GM18508 (cell line): ENCODE data around the gene ARL8A.
"Not testable (repeated sequence)": the region's sequence is repeated elsewhere in the genome, so short reads cannot be mapped to it uniquely, and the experiment has no call there.

Experiments
- ATAC-seq: cut with Tn5 transposase; IDR thresholded peaks from one replicate; pipeline ENCODE4 v1.9.1; 2021; ENCODE audit warnings: moderate number of reproducible peaks; ENCODE audit not compliant: insufficient read depth, unreplicated experiment

Gene ARL8A

DNA sequence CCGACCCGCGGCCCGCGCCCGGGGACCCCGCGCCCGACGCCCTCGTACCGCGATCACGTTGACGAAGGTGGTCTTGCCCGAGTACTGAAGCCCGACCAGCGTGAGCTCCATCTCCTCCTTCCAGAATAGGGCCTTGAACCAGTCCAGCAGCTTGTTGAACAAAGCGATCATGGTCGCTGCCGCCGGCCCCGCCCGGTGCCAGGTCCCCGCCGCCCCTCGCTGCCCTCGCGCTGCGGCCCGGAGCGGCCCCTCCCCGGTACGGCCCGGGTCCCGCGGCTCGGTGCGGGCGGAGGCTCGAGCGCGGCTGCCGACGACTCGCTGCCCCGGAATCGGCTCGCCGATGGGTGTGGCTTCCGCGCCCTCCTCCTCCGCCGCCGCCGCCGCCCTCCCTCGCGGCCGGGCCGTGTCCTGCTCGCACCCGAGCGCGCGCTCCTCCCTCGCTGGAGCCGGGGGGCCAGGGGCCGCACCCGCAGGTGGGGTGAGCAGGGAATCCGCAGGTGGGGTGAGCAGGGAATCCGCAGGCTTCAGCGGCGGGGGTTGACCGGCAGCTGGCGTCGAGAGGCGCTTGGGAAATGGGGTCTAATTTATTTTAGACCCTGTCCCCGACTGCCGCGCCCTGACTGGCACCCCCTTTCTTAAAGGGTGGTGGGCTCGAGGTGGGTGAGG, at the start of gene ARL8A:
TSS of gene ARL8A (minus strand) at position 336 of the 666 bp plus-strand sequence. CDS start at position 171, 165 bp downstream.
- ATAC-seq: no peak

DNA sequence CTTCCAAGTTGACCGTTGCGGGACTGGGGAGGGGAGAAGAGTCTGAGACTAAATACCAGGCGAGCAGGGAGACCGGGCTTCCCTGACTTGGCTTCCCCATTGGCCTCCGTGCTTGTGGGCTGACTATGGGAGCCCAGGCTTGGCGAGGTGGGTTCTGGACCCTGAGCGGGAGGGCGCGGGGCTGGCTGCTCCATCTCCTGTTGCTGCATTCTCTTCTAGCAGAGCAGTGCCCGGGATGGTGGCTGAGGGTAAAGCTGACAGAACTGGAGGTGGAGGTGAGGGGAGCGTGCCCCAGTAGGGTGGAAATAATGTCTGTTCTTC, 49.8 kb upstream of the ARL8A start:
- no peak for ATAC-seq

DNA sequence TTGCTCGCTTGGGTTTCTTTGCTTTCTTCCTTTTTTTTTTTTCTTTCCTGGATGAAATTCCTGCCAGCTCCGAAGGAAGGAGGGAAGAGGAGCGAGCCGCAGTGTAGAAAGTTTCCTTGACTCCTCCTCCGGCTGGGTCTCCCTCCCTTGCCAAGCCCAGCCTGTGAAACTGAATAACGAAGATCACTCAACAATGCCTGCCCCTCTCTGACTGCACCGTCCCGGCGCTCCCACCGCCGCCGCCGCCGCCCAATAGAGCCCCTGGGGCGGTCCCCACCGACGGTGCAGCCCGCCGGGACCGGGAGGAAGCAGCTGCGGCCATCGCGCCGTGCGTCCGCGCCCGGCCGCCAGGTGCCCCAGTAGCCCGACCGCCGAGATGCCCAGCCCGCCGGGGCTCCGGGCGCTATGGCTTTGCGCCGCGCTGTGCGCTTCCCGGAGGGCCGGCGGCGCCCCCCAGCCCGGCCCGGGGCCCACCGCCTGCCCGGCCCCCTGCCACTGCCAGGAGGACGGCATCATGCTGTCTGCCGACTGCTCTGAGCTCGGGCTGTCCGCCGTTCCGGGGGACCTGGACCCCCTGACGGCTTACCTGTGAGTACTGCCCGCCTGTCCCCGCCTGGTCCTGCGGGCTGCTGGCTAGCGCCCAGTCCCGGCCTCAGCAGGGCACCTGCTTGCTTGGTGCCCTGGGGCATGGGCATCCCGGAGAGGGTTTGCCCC, 49.2 kb upstream of the ARL8A start, which contains the start of gene LGR6:
TSS of gene LGR6 (plus strand) at position 186 of the 714 bp plus-strand sequence. CDS start at position 377, 191 bp downstream.
- no peak for ATAC-seq

DNA sequence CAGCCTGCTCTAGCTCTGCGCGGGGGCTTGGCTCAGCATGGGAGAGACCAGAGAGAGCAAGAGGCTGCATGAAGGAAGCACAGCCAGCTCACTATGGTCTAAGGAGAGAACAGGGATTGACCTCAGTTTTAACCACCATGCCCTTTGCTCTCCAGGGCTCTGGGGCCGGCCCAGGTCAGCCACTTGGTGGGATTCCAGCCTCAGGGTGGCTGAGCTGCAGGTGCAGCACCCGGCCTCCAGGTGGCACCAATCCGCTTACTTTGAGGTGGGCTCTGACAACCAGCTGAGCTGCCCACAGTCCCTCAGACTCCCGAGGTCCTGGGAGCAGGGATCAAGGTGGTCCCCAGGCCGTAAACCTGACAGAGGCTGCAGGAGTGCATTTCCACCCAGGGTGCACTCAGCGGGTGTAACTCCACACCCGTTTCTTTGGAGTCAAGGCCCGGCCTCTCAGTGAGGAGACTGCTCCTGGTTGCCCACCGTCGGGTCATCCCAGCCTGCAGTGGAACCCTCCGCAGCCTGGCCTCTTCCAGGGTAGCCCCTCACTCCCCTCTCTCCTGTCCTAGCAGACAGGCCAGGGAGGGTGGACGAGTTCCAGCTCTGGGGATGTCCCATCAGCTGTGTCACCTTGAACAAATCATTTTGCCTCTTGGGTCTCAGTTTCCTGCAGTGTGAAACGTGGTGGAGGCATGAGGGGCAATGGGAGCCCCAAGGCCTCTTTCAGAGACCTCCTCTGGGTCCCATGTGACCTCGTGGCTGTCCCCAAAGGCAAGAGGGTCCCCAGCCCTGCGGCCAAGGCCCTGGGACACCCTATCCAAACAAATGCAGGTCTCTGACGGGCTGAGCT, 48.5 kb upstream of the ARL8A start:
- no peak for ATAC-seq

DNA sequence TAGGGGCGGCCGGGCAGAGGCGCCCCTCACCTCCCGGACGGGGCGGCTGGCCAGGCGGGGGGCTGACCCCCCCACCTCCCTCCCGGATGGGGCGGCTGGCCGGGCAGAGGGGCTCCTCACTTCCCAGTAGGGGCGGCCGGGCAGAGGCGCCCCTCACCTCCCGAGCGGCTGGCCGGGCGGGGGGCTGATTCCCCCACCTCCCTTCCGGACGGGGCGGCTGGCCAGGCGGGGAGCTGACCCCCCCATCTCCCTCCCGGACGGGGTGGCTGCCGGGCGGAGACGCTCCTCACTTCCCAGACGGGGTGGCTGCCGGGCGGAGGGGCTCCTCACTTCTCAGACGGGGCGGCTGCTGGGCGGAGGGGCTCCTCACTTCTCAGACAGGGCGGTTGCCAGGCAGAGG, 46.9 kb upstream of the ARL8A start:
- not testable (repeated sequence) for ATAC-seq

DNA sequence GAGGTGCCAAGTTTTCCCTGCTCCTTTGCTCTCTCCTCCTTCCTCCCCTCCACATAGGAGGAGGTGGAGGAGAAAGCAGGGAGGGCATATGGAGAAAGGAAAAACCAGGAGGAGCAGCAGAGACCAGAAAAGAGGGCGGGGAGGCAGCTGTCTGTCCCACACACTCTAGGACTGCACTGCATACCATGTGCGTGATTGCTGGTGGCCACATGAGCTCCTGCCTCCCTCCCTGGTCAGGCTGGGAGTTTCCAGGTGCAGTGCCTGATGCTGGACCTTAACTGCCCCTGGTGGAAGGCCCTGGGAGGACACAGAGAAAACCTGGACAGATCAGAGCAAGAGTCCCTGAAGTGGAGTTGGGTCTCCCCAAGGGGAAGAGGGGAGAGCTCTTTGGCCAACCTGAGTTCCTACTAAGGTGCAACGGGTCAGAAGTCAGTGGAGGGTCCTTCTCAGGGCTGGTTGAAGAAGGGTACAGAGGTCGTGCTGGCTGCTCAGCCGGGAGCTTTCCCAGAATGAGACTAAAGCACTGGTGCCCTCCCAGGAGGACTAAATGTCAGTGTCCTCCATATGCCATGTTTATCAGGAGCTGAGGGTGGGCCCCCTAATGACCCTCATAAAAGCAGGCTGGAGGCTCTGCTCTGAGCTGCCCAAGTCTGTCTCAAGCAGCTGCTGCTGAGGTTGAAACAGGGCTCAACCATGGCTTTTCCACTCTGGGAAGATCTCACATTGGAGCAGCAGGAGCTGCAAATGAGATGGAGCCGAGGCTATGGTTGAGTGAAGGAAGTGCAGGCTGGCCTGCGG, 45.6 kb upstream of the ARL8A start:
- no peak for ATAC-seq

DNA sequence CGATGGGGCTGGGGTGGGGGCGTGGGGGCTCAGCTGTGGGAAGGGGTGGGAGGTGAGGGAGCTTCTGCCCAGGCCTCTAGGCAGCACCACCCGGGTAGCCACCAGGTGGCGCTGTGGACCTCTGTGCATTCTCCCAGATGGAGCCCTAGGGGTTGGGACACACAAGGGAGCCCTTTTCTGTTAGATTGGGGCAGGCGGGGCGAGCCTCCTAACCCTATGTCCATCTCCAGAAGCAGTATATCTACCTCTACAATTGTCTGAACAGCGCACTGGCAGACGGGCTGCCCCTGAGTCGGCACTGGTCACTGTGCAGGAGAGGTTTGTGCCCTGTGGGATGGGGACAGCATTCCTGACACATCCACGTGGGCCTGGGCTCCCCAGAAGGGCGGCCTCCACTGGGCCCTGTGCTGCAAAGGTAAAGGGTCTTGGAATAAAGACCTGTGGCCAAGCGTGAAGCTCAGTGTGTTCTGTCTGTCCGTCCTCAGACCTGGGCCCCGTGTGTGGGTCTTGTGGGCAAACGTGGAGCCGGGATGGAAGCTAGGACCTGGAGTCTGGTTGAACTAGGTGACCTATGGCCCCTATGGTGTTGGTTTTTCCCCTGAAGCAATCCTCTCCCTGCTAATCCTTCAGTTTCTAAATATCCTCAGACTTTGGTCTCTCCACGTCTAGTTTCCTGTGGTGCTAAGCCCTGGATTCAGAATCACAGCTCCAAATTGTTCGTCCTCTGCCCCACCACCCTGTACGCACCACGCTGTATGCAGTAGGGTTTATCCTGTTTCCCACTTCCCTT, 44.7 kb upstream of the ARL8A start:
- no peak for ATAC-seq

DNA sequence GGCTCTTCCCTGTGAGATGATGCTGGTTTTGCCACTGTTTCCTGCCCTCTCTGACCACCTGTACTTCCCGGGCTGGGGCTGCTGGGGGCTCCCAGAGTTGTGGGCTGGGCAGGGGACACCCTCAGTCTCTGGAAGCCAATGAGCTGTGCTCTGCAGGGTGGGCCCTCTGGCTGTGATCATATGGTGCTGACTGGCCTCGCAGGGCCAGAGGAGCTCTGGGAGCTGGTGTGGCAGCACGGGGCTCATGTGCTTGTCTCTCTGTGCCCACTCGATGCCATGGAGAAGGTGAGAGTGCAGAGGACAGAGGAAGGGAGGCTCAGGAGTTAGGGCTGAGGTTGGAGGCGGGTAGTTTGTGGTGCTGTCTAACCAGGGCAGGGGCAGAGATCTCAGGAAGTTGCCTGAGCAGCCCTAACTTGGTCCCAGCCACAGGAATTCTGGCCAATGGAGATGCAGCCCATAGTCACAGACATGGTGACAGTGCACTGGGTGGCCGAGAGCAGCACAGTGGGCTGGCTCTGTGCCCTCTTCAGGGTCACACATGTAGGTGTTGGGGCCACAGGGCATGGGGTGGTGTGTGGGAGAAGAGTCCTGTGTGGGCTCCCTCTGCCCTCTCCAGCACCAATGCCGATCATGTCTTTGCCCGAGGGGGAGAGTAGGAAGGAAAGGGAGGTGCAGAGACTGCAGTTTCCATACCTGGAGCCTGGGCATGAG, 43.3 kb upstream of the ARL8A start:
- ATAC-seq: no peak

DNA sequence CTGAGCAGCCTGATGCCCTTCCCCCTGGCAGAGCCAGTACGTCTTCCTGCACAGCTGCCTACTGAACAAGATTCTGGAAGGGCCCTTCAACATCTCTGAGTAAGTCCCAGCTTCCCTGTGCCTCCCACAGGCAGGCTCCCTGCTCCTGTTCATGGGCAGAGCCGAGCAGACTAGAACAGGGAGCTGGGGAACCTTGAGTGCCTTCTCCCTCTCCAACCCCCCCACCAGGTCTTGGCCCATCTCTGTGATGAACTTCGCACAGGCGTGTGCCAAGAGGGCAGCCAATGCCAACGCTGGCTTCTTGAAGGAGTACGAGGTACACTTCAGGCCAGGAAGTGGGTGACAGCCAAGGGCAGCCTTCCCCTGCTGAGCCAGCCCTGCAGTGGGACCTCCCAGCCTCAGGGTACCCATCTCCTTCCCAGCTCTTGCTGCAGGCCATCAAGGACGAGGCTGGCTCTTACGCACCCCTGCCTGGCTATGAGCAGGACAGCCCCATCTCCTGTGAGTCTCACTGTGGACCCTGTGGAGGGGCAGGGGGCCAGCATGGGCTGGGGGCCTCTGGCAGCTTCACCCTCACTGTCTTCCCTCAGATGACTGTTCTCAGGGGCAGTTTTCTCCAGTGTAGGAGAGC, 42.6 kb upstream of the ARL8A start:
- no peak for ATAC-seq

DNA sequence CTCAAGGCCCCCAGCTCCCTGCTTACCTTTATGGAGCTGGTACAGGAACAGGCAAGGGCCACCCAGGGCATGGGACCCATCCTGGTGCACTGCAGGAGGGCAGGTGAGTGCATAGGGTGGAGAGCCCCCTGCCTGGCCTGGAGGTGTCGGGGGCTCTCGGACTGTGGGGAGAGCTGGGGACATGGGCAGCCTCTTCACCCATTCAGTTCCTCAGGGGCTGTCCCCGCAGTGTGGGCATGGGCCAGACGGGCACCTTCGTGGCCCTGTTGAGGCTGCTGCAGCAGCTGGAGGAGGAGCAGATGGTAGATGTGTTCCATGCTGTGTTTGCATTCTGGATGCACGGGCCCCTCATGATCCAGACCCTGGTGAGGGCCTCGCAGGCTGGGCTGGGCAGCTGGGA, 41.8 kb upstream of the ARL8A start:
- ATAC-seq: no peak

DNA sequence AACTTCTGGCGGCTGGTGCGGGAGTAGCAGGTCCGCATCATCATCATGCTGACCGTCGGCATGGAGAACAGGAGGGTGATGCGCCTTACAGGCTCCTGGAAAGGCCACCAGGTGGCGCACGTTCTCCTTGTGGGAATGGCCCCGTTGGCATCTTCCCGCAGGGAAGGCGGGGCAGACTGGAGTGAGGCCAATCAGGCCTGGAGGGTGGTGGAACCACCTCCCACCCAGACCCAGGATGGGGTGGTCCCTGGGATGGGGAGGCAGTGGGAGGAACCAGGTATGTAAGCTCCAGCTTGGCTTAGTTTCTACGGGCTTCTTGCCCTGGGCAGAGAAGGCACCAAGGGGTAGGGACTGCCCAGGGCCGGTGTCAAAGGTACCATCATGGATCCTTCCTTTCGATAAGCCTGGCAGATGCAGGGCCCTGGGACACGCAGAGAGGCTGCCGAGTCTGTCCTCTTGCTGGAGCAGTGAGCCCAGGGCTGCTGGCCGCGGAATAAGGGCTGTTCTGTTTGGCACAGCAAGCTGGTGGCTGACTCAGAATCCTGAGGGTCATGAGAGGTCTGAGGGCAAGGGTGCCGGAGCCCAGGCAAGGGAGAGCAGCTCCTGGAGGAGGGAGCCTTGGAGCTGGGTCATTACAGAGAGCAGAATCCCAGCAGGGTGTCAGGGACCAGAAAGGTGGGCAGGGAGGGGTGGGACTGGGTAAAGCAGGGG, 40.4 kb upstream of the ARL8A start:
- no peak for ATAC-seq

DNA sequence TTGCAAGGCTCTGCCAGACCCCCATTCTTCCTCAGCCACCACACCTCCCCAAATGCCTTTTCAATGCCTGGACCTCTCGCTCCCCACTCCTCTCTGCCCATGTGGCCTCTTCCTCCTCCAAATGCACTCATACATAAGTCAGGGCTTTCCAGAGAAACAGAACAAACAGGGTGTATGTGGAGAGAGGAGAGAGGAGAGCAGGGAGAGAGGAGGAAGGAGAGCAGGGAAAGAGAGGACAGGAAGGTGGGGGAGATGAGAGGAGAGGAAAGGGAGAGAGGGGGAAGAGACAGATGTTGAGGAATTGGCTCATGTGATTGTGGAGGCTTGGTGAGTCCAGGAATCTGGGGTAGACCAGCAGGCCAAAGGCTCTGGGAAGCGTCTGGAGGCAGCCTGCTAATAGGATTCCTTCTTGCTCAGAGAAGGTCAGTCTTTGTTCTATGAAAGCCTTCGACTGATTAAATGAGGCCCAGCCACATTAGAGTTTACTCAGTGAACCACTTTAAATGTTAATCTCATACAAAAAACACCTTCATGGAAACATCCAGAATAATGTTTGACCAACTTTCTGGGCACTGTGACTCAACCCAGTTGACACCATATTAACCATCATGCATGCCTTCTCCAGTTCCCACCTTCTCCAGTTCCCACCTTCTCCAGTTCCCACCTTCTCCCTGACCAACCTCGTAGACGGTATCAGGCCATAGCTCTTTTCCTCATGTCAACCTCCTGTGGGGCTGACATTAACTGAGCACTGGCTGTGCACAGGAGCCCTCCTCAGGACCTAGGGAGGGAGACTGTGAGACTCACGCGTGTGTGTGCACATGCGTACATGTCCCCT, 37.7 kb upstream of the ARL8A start:
- no peak for ATAC-seq

DNA sequence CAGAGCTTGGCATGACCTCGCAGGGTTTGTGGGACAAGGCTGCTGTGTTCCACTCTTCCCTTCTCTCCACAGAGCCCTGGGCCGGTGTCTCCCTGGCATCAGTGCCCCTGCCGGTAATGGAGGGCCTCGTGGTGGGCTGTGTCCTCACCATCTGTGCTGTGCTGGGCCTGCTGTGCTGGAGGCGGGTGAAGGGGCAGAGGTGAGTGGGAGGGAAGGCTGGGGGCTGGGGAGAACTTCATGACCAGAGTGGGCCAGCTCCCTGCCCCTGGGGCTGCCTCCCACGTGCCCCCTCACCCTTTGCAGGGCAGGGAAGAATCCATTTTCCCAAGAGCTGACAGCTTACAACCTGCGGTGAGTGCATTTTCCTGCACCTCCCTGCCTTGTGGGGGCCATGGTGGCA, 37.0 kb upstream of the ARL8A start:
- ATAC-seq: no peak

DNA sequence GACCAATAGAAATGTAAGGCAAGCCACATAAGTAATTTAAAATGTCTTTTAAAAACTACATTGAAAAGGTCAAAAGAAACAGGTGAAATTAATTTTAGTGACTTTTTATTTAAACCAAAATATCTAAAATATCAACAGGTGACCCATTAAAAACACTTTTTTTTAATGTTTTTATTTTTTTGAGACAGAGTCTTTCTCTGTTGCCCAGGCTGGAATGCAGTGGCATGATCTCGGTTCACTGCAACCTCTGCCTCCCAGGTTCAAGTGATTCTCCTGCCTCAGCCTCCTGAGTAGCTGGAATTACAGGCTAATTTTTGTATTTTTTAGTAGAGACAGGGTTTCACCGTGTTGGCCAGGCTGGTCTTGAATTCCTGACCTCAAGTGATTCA, 36.2 kb upstream of the ARL8A start:
- not testable (repeated sequence) for ATAC-seq

DNA sequence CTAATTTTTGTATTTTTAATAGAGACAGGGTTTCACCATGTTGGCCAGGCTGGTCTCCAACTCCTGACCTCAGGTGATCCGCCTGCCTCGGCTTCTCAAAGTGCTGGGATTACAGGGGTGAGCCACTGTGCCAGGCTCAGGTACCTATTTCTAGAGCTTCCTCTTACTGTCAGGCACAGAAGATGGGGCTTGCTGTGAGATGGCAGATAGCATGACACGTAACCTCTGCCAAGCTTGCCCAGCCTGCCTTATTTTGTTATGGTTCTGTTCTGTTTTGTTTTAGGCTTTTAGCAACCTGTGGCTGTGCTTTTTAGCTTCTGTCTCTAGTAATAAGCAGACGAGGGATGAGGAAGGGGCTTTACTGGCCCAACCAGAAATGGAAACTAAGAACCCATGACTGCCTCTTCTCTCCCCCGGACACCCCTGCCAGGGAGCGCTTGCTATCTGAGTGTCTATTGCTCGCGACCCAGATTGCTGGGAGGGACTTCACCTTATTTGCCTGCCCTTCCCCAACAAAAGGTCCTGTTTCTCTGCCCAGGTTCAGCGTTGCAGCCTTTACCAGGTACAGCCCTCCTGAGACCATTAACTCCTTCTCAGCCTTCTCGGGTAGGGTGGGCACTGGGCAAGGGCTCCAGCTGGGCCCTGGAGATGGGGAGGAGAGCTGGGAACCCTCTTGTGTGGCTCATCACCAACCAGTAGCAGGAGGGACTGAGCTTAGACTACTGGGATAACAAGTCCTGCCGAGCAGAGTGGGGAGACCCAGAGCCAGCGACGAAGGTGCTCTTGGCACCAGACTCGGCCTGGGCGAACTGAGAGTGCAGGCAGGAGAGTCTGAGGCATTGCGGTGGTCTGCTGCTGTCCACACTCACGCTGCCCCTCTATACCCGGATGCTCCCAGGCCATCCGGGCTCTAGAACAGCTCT, 35.6 kb upstream of the ARL8A start:
- ATAC-seq: no peak
